T-helper 2 cell treated with Interferon-gamma antibody and Interleukin-4, amounts not matched to agents 5 μg/mL and 100 μg/mL, for 36 hours (primary cell): ENCODE measurements around the gene DCAF6.

Experiments used
- DNase-seq: peaks from one replicate; pipeline ENCODE4 v3.0.0; 2021; ENCODE audit warnings: low spot score
- H3K27ac Mint-ChIP-seq: one replicate; pipeline ENCODE4 v1.8.0; 2021; ENCODE audit warnings: mild to moderate bottlenecking, mixed read lengths
- H3K27me3 Mint-ChIP-seq: one replicate; pipeline ENCODE4 v1.8.0; 2021; ENCODE audit warnings: low read depth, mixed read lengths
- H3K36me3 Mint-ChIP-seq: one replicate; pipeline ENCODE4 v1.8.0; 2021; ENCODE audit warnings: low read depth, mixed read lengths
- H3K4me1 Mint-ChIP-seq: one replicate; pipeline ENCODE4 v1.8.0; 2021; ENCODE audit warnings: low read depth, mixed read lengths
- H3K4me3 Mint-ChIP-seq: one replicate; pipeline ENCODE4 v1.8.0; 2022; ENCODE audit warnings: mild to moderate bottlenecking, moderate library complexity, mixed read lengths
- H3K9me3 Mint-ChIP-seq: one replicate; pipeline ENCODE4 v1.8.0; 2021; ENCODE audit warnings: mixed read lengths

Gene DCAF6

DNA sequence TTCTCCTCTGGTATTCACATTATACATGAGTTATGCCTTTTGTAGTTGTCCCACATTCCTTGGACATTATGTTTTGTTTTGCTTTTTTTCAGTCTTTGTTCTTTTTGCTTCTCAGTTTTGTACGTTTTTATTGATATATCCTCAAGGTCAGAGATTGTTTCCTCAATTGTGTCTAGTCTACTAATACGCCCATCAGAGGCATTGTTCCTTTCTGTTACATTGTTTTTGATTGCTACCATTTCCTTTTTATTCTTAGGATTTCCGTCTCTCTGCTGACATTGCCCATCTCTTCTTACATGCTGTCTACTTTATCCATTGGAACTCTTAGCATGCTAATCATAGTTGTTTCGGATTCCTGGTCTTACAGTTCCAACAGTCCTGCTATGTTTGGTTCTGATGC lies 28.2 kb downstream of the DCAF6 start:
- Mint-ChIP-seq H3K4me3 (no peak overlapping the region), H3K9me3 (no peaks in the 10 kb centered on the region), H3K36me3 (peaks cover 19% of the 10 kb centered on the region), H3K27ac (no peak overlapping the region), H3K27me3 (no peaks in the 10 kb centered on the region), H3K4me1 (peaks cover 5% of the 10 kb centered on the region)
- DNase-seq, result no peak

DNA sequence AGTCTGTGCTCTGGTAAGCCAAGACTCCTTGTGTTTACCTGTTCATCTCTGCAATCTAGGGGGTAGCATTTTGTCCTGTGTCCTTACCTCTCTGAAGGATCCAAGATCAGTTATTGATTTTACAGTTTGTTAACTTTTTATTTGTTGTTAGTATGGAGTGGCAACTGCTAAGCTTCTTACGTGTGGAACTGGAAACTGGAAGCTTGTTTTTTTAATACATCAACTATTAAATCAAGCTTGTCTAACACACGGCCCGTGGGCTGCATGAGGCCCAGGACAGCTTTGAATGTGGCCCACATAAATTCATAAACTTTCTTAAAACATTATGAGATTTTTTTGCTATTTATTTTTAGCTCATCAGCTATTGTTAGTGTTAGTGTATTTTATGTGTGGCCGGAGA lies 29.6 kb downstream of the DCAF6 start:
- peaks cover 19% of the 10 kb centered on the region for H3K36me3 Mint-ChIP-seq

DNA sequence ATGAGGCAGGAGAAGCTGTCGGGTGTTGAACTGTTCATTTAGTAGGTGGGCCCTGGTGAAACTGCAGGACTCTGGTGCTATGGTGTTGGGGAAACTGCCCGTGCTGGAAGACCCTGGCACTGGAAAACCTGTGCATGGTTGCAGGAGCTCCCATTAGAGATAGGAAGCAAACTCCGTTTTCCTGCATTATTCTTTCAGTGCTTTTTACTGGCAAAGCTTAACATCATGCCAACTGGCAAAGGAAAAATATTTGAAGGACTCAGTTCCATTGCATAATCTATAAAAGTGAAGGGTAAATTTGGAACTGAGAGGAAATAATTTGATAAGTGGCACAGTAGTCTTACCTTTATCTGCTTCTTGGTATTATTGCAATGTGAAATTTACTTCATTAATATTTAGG lies 32.1 kb downstream of the DCAF6 start:
- Mint-ChIP-seq H3K36me3 (peaks cover 13% of the 10 kb centered on the region), H3K4me1 (peaks cover 5% of the 10 kb centered on the region), H3K27ac (no peak overlapping the region), H3K9me3 (no peaks in the 10 kb centered on the region), H3K4me3 (no peak overlapping the region), H3K27me3 (no peaks in the 10 kb centered on the region)
- no peak for DNase-seq

More for the DNA sequence above, 29.6 kb downstream of the DCAF6 start:
- DNase-seq, result no peak
- H3K4me3 Mint-ChIP-seq, result no peak overlapping the region
- no peaks in the 10 kb centered on the region for H3K9me3 Mint-ChIP-seq
- peaks cover 5% of the 10 kb centered on the region for H3K4me1 Mint-ChIP-seq
- H3K27me3 Mint-ChIP-seq, result no peaks in the 10 kb centered on the region
- no peak overlapping the region for H3K27ac Mint-ChIP-seq

DNA sequence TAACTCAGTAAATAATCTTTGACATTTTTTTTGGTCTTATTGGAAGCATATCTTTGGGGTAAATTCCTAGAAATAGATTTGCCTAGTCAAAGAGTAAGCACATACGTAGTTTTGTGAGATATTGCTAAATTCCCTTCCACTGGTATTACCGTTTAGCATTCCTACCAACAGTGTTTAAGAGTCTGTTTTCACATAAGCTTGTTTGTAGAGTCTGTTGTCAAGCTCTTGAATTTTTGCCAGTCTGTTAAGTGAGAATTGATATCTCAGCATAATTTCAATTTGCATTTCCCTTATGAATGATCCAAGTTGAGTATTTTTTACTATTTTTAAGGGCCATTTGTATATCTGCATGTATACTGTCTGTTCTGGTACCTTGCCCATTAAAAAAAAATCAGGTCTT lies 37.3 kb downstream of the DCAF6 start:
- no peaks in the 10 kb centered on the region for H3K27me3 Mint-ChIP-seq
- H3K4me1 Mint-ChIP-seq, result no peaks in the 10 kb centered on the region
- no peak overlapping the region for H3K4me3 Mint-ChIP-seq
- no peak overlapping the region for H3K27ac Mint-ChIP-seq
- peaks cover 28% of the 10 kb centered on the region for H3K36me3 Mint-ChIP-seq
- no peak for DNase-seq
- H3K9me3 Mint-ChIP-seq, result peaks cover 5% of the 10 kb centered on the region

DNA sequence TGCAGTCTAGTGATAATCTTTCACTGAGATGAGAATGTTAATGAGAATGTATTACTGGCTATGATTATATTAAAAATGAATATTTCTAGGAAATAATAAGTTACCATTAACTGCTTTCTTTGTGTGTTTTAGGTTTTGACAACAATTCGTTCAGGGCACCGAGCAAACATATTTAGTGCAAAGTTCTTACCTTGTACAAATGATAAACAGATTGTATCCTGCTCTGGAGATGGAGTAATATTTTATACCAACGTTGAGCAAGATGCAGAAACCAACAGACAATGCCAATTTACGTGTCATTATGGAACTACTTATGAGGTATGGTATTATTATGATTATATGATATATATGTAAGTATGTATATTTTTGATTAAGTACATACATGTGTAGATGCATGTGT lies 38.2 kb downstream of the DCAF6 start:
- Mint-ChIP-seq H3K27me3 (no peaks in the 10 kb centered on the region), H3K27ac (no peak overlapping the region), H3K4me3 (no peak overlapping the region), H3K36me3 (peaks cover 29% of the 10 kb centered on the region), H3K4me1 (no peaks in the 10 kb centered on the region), H3K9me3 (peaks cover 5% of the 10 kb centered on the region)
- DNase-seq, result no peak

DNA sequence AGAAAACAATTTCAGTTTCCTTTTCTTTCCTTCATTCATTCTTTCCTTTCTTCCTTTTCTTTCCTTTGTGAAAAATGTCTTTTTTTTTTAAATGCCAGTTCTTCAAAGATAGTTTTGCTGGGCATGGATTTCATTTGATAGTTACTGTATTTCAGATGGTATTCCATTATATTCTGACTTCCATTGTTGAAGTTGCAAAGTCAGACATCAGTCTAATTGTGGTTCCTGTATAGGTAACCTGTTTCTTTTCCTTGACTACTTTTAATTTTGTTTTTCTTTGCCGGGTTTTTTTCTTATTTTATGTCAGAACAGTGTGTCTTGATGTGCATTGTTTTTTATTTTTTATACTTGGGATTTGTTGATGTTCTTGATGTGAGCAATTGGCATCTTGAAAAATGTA lies 40.8 kb downstream of the DCAF6 start:
- Mint-ChIP-seq H3K4me3 (no peak overlapping the region), H3K27me3 (no peaks in the 10 kb centered on the region), H3K9me3 (peaks cover 5% of the 10 kb centered on the region), H3K27ac (peak overlapping the region; percentile 58), H3K36me3 (peaks cover 39% of the 10 kb centered on the region), H3K4me1 (peaks cover 2% of the 10 kb centered on the region)
- DNase-seq, result no peak

DNA sequence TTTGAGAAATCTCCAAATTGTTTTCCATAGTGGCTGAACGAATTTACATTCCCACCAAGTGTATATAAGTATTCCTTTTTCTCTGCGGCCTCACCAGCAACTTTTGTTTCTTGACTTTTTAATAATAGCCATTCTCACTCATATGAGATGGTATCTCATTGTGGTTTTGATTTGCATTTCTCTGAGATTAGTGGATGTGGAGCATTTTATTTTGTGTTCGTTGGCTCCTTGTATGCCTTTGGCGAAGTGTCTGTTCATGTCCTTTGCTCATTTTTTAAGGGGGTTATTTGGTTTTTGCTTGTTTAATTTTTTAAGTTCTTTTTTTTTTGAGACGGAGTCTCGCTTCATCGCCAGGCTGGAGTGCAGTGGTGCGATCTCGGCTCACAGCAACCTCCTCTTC lies 45.5 kb downstream of the DCAF6 start:
- H3K4me1 Mint-ChIP-seq, result peaks cover 9% of the 10 kb centered on the region
- H3K36me3 Mint-ChIP-seq, result peaks cover 43% of the 10 kb centered on the region

DNA sequence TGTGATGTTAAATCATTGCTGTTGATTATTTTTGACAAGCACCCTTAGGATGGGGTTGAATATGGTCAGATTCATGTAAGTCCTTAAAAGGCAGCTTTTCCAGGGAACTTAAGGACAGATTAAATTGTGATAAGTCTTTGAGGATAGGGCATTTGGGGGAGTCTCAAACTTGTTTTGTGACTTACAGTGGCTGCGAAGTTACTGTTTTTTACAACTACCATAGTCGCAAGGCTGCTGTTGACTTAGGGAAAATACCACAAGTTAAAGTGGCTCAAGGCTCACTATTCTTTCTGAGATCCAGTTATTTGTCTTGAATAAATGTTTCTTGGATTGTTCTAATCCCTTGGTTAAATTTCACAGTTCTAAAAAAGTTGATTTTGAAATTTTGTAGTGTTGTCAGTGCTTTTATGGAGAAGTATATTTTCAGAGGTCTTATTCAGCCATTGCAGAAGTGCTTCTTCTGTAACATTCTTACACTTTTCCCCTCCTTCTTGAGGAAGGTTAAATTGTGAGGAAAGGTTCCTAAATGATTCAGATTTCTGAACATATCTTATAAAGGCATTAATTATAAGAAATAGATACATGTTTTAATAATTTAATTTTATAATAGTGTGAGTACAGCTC lies 47.4 kb downstream of the DCAF6 start:
- DNase-seq, result no peak
- H3K27me3 Mint-ChIP-seq, result no peaks in the 10 kb centered on the region
- no peak overlapping the region for H3K4me3 Mint-ChIP-seq
- peaks cover 9% of the 10 kb centered on the region for H3K4me1 Mint-ChIP-seq
- peaks cover 35% of the 10 kb centered on the region for H3K36me3 Mint-ChIP-seq
- no peak overlapping the region for H3K27ac Mint-ChIP-seq
- no peaks in the 10 kb centered on the region for H3K9me3 Mint-ChIP-seq

More for the DNA sequence above, 45.5 kb downstream of the DCAF6 start:
- no peaks in the 10 kb centered on the region for H3K27me3 Mint-ChIP-seq
- H3K27ac Mint-ChIP-seq, result no peak overlapping the region
- H3K4me3 Mint-ChIP-seq, result no peak overlapping the region
- peaks cover 5% of the 10 kb centered on the region for H3K9me3 Mint-ChIP-seq
- no peak for DNase-seq

DNA sequence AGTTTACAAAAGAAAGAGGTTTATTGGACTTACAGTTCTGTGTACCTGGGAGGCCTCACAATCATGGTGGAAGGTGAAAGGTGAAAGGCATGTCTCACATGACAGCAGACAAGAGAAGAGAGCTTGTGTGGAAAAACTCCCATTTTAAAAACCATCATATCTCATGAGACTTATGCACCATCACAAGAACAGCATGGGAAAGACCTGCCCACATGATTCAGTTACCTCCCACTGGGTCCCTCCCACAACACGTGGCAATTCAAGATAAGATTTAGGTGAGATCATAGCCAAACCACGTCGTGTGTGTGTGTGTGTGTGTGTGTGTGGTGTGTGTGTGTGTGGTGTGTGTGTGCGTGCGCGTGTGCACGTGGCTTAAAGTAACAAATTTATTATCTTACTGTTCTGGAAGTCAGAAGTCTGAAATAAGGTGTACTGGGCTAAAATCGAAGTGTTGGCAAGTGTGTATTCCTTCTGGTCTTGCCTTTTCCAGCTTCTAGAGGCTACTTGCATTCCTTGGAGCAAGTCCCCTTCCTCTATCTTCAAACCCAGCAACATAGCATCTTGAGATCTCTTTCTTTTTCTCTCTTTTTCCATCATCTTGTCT lies 48.5 kb downstream of the DCAF6 start:
- Mint-ChIP-seq H3K27ac (no peak overlapping the region), H3K4me3 (no peak overlapping the region), H3K27me3 (no peaks in the 10 kb centered on the region), H3K4me1 (peaks cover 9% of the 10 kb centered on the region), H3K36me3 (peaks cover 32% of the 10 kb centered on the region), H3K9me3 (no peaks in the 10 kb centered on the region)
- peak; percentile 10 for DNase-seq

DNA sequence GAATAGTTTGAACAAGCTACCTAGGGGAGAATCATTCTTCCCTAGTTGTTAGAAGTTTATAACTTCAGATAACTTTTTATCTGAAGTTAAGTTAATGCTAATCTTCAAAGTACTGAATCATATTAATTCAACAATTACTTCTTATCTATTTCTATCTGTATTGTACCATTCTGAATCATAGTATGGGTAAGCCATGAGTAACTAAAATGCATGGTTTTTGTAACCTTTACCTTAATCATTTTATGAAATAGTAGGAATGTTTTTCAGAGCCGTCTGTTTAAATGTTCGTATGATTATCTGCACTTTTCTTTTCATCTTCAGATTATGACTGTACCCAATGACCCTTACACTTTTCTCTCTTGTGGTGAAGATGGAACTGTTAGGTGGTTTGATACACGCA lies 50.7 kb downstream of the DCAF6 start:
- Mint-ChIP-seq H3K4me3 (no peak overlapping the region), H3K9me3 (no peaks in the 10 kb centered on the region), H3K27me3 (no peaks in the 10 kb centered on the region), H3K27ac (no peak overlapping the region), H3K36me3 (peaks cover 26% of the 10 kb centered on the region), H3K4me1 (peaks cover 6% of the 10 kb centered on the region)
- DNase-seq, result no peak

DNA sequence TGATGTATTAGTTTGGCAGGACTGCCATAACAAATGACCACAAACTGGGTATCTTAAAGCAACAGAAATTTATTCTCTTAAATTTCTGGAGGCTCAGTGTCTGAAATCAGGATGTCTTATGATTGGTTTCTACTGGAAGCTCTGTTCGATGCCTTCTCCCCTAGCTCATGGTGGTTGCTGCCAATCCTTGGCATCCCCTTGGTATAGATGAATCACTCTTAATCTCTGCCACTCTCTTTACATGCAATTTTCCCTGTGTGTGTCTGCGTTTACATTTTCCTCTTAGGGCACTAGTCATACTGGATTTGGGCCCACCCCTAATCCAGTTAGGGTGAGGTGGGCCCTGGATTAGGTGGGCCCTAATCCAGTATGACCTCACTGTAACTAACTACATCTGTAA lies 55.1 kb downstream of the DCAF6 start:
- Mint-ChIP-seq H3K27me3 (no peaks in the 10 kb centered on the region), H3K4me3 (no peak overlapping the region), H3K9me3 (no peaks in the 10 kb centered on the region), H3K4me1 (peaks cover 5% of the 10 kb centered on the region), H3K27ac (no peak overlapping the region), H3K36me3 (peaks cover 18% of the 10 kb centered on the region)
- DNase-seq, result no peak

DNA sequence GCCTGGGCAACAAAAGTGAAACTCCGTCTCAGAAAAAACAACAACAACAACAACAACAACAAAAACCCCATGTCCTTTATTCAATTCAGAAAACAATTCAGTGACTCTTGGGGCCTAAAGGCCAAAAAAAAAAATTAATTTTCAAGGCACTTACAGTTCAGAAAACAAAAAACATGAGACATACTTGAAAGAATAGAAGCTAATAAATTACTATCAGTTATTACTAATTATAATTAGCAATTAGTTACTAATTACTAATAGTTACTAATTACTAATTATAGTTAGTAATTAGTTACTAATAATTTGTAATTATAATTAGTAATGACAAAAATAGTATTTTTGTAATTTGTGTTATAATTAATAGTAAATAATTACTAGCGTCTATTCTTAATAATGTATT lies 57.2 kb downstream of the DCAF6 start:
- Mint-ChIP-seq H3K27me3 (no peaks in the 10 kb centered on the region), H3K27ac (no peak overlapping the region), H3K36me3 (peaks cover 17% of the 10 kb centered on the region), H3K4me3 (no peak overlapping the region), H3K9me3 (no peaks in the 10 kb centered on the region), H3K4me1 (peaks cover 6% of the 10 kb centered on the region)
- no peak for DNase-seq

DNA sequence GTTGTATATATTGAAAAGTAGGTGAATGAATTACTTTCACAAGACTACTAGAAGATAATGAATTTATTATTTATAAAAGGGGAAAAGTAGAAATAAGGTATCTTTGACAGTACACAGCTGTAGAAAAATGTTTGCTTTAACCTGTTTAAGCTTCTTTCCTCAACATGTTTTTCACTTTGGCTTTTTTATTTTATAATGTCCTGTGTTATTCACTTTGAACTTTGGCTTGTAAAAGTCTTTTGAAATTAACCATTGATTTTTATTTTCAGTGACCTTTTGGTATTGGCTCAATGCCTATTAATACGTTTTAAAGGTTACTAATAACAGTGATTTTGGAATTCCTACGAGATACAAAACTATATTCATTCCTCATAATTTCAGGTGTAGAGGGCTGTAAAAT lies 58.1 kb downstream of the DCAF6 start:
- peaks cover 17% of the 10 kb centered on the region for H3K36me3 Mint-ChIP-seq
- no peak overlapping the region for H3K4me3 Mint-ChIP-seq

DNA sequence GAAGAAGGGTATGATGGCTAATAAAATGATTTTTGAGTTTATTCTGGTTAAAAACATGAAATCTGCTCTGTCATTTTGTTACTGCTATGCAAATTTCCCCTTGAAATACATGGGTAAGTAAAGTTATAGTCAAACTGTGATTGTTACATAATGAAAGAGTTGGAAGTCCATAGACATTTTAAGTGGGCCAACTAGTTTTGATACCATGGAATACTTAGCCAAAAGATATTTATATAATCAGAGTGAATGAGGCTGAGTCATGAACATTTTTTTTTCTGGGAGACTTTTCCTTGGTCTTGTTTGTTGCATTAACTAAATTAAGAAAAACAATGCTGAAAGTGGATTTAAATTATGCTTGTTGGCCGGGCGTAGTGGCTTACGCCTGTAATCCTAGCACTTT lies 58.6 kb downstream of the DCAF6 start:
- peaks cover 17% of the 10 kb centered on the region for H3K36me3 Mint-ChIP-seq
- no peaks in the 10 kb centered on the region for H3K27me3 Mint-ChIP-seq
- no peaks in the 10 kb centered on the region for H3K9me3 Mint-ChIP-seq
- no peak overlapping the region for H3K27ac Mint-ChIP-seq
- no peak for DNase-seq
- H3K4me3 Mint-ChIP-seq, result no peak overlapping the region
- H3K4me1 Mint-ChIP-seq, result peaks cover 6% of the 10 kb centered on the region

More for the DNA sequence above, 58.1 kb downstream of the DCAF6 start:
- H3K4me1 Mint-ChIP-seq, result peaks cover 6% of the 10 kb centered on the region
- H3K27me3 Mint-ChIP-seq, result no peaks in the 10 kb centered on the region
- no peak for DNase-seq
- no peak overlapping the region for H3K27ac Mint-ChIP-seq
- no peaks in the 10 kb centered on the region for H3K9me3 Mint-ChIP-seq

DNA sequence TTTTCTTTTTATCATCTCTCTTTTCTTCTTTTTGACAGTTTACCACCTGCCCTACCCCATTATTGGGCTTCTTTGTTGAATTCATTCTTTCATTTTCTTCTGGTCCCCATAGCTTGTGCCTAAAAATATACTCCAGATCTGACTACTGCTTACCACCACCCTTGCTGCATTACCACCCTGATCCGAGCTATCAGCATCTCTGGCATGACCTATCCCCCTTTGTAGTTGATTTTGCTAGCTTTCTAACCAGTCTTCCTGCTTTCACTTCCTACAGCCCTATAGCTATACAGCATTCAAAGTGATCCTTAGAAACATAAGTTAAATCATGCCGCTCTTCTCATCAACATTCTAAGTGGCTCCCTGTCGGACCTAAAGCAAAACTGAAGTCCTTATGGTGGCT lies 59.8 kb downstream of the DCAF6 start:
- H3K27me3 Mint-ChIP-seq, result no peaks in the 10 kb centered on the region
- DNase-seq, result no peak
- H3K9me3 Mint-ChIP-seq, result no peaks in the 10 kb centered on the region
- no peak overlapping the region for H3K4me3 Mint-ChIP-seq
- H3K36me3 Mint-ChIP-seq, result peaks cover 17% of the 10 kb centered on the region
- peaks cover 6% of the 10 kb centered on the region for H3K4me1 Mint-ChIP-seq
- no peak overlapping the region for H3K27ac Mint-ChIP-seq
